NCI-H1105 (cell line): ENCODE measurements around the gene MCCD1.

ENCODE experiments used
- DNase-seq: peaks from one replicate; lab custom pipeline; 2025; lab: John Stamatoyannopoulos, UW

The MCCD1 gene

GRCh38 chr6:31513456-31514165 lies 15.2 kb upstream of the MCCD1 start:
- no peak for DNase-seq

- no peak for DNase-seq
These were observed 6.9 kb upstream of the MCCD1 start for GRCh38 chr6:31521835-31522234.

- DNase-seq = no peak
These were observed 3.2 kb upstream of the MCCD1 start for GRCh38 chr6:31525553-31525931.

GRCh38 chr6:31525932-31526591 lies 2.7 kb upstream of the MCCD1 start:
- no peak for DNase-seq

GRCh38 chr6:31528307-31528777 lies 420 bp upstream of the MCCD1 start:
- DNase-seq = no peak

- no peak for DNase-seq
These were observed 778 bp downstream of the MCCD1 start for GRCh38 chr6:31529329-31530150.

GRCh38 chr6:31530659-31531058 lies 1.9 kb downstream of the MCCD1 start:
- DNase-seq = no peak

- no peak for DNase-seq
These were observed 2.4 kb downstream of the MCCD1 start for GRCh38 chr6:31531162-31531561.

- no peak for DNase-seq
These were observed 3.2 kb downstream of the MCCD1 start for GRCh38 chr6:31531771-31532643.

- no peak for DNase-seq
These were observed 4.1 kb downstream of the MCCD1 start for GRCh38 chr6:31532644-31533454.

- DNase-seq = no peak
These were observed 4.7 kb downstream of the MCCD1 start for GRCh38 chr6:31533455-31533841.

GRCh38 chr6:31534011-31534410 lies 5.2 kb downstream of the MCCD1 start:
- no peak for DNase-seq

GRCh38 chr6:31534521-31535040 lies 5.8 kb downstream of the MCCD1 start:
- no peak for DNase-seq

- no peak for DNase-seq
These were observed 7.0 kb downstream of the MCCD1 start for GRCh38 chr6:31535538-31536324.

- no peak for DNase-seq
These were observed 10.1 kb downstream of the MCCD1 start for GRCh38 chr6:31538805-31539400.

- DNase-seq = no peak
These were observed 11.9 kb downstream of the MCCD1 start for GRCh38 chr6:31540640-31541039.

- peak; percentile 50 for DNase-seq
These were observed 12.4 kb downstream of the MCCD1 start for GRCh38 chr6:31541059-31541657.

GRCh38 chr6:31541658-31542521 lies 13.1 kb downstream of the MCCD1 start, which contains the start of gene DDX39B:
Gene DDX39B, minus strand, starts transcription at chr6:31542003. Its CDS starts 1,471 bp downstream, at chr6:31540532.
- DNase-seq = peak; percentile 97
